Ascending aorta (tissue), 2 donors: ENCODE measurements around the gene KRABD2.
A peak's percentile ranks its signal among the peaks of the same experiment; 100 is the strongest.

ENCODE experiments used
- DNase-seq, 2 donors: peaks; one replicate each; pipeline ENCODE4 v3.0.0-alpha.2; 2019; ENCODE audit warnings: low spot score in 2 of 2
- H3K27ac ChIP-seq, 2 donors: fragments of 200-600 bp; sonication (generic); one replicate each; pipeline ENCODE4 v1.5.1; 2016 to 2017; ENCODE audit warnings: mild to moderate bottlenecking in 1 of 2
- H3K27me3 ChIP-seq: fragments of 200-600 bp; sonication (generic); one replicate; pipeline ENCODE4 v1.5.1; 2017
- H3K36me3 ChIP-seq, 2 donors: fragments of 200-600 bp; sonication (generic); one replicate each; pipeline ENCODE4 v1.5.1; 2016
- H3K4me1 ChIP-seq, 2 donors: fragments of 200-600 bp; sonication (generic); one replicate each; pipeline ENCODE4 v1.5.1; 2016 to 2017; ENCODE audit warnings: mild to moderate bottlenecking in 1 of 2
- H3K4me3 ChIP-seq, 2 donors: fragments of 200-600 bp; sonication (generic); one replicate each; pipeline ENCODE4 v1.5.1; 2016 to 2017; ENCODE audit warnings: mild to moderate bottlenecking in 1 of 2
- H3K9me3 ChIP-seq, 2 donors: fragments of 200-600 bp; sonication (generic); one replicate each; pipeline ENCODE4 v1.5.1; 2016
- intact Hi-C: fragments of 100-400 bp; cut with DNase I; formaldehyde crosslinking; loops from one replicate; pipeline ENCODE4 v1.15.1; 2023
- TF ChIP-seq, protein P1 (sequence below), 3 experiments: fragments of 200-600 bp in 2 of 3; fragments of 450-650 bp in 1 of 3; sonication (generic) in 2 of 3; IDR thresholded peaks; one replicate each; pipeline ENCODE4 v1.5.1; 2016 to 2019; ENCODE audit warnings: antibody characterized with exemption in 3 of 3, mild to moderate bottlenecking in 1 of 3, moderate library complexity in 1 of 3

The KRABD2 gene

GRCh38 chr17:8345951-8346665, 30.4 kb downstream of the KRABD2 start:
- DNase-seq: no peak
- Histone ChIP-seq H3K36me3 (no peaks in the 10 kb centered on the region), H3K9me3 (no peaks in the 10 kb centered on the region), H3K4me3 (no peak overlapping the region), H3K27ac (no peak overlapping the region), H3K4me1 (no peaks in the 10 kb centered on the region), H3K27me3 (no peaks in the 10 kb centered on the region)
- TF ChIP-seq, protein P1, sequence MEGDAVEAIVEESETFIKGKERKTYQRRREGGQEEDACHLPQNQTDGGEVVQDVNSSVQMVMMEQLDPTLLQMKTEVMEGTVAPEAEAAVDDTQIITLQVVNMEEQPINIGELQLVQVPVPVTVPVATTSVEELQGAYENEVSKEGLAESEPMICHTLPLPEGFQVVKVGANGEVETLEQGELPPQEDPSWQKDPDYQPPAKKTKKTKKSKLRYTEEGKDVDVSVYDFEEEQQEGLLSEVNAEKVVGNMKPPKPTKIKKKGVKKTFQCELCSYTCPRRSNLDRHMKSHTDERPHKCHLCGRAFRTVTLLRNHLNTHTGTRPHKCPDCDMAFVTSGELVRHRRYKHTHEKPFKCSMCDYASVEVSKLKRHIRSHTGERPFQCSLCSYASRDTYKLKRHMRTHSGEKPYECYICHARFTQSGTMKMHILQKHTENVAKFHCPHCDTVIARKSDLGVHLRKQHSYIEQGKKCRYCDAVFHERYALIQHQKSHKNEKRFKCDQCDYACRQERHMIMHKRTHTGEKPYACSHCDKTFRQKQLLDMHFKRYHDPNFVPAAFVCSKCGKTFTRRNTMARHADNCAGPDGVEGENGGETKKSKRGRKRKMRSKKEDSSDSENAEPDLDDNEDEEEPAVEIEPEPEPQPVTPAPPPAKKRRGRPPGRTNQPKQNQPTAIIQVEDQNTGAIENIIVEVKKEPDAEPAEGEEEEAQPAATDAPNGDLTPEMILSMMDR (IDR thresholded peaks at IDR 0.05): no peak
- intact Hi-C loops: no loop called here

GRCh38 chr17:8345052-8345690, 31.3 kb downstream of the KRABD2 start:
- intact Hi-C loops: no loop called here
- TF ChIP-seq, protein P1 (IDR thresholded peaks at IDR 0.05): no peak

GRCh38 chr17:8341456-8341855, 35.0 kb downstream of the KRABD2 start:
- H3K4me3 ChIP-seq: no peak overlapping the region
- TF ChIP-seq, protein P1 (IDR thresholded peaks at IDR 0.05): no peak
- H3K4me1 ChIP-seq: no peaks in the 10 kb centered on the region
- H3K27ac ChIP-seq: no peak overlapping the region
- no peak for DNase-seq
- no peaks in the 10 kb centered on the region for H3K27me3 ChIP-seq
- H3K36me3 ChIP-seq: no peaks in the 10 kb centered on the region
- intact Hi-C loops: no loop called here
- H3K9me3 ChIP-seq: no peaks in the 10 kb centered on the region

More at GRCh38 chr17:8345052-8345690, 31.3 kb downstream of the KRABD2 start:
- Histone ChIP-seq H3K4me3 (no peak overlapping the region), H3K36me3 (no peaks in the 10 kb centered on the region), H3K27me3 (no peaks in the 10 kb centered on the region), H3K27ac (no peak overlapping the region), H3K9me3 (no peaks in the 10 kb centered on the region), H3K4me1 (no peaks in the 10 kb centered on the region)
- DNase-seq: no peak

GRCh38 chr17:8339540-8339939, 37.0 kb downstream of the KRABD2 start, which contains the start of gene ODF4:
ODF4 (plus strand) TSS chr17:8339840; CDS start chr17:8340052, 212 bp downstream.
- no peak for DNase-seq
- no peaks in the 10 kb centered on the region for H3K4me1 ChIP-seq
- H3K9me3 ChIP-seq: no peaks in the 10 kb centered on the region
- intact Hi-C loops: no loop called here
- H3K4me3 ChIP-seq: peak within 1 kb of the TSS in 1 of 2 donors; percentile 53
- TF ChIP-seq, protein P1 (IDR thresholded peaks at IDR 0.05): no peak
- no peaks in the 10 kb centered on the region for H3K27me3 ChIP-seq
- H3K27ac ChIP-seq: no peak within 1 kb of the TSS
- H3K36me3 ChIP-seq: no peaks in the 10 kb centered on the region

DNA sequence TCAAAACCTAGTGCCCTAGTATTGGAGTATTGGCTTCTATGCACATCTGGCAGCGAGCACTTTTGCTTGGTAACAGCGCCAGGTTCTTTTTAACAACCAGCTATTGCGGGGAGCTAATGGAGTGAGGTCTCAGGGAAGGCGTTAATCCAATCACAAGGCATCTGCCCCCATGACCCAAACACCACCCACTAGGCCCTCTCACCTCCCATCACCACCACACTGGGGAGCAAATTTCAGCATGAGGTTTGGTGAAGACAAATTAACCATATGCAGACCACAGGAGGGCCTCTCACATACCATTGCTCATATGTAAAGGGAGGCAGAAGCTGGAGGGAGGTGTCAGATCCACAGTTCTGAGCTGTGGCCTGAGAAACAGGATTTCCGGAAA, 37.8 kb downstream of the KRABD2 start:
- Histone ChIP-seq H3K27ac (no peak overlapping the region), H3K4me1 (no peaks in the 10 kb centered on the region), H3K27me3 (no peaks in the 10 kb centered on the region), H3K9me3 (no peaks in the 10 kb centered on the region), H3K4me3 (peak overlapping the region in 1 of 2 donors; percentile 53), H3K36me3 (no peaks in the 10 kb centered on the region)
- no peak for DNase-seq
- TF ChIP-seq, protein P1 (IDR thresholded peaks at IDR 0.05): no peak
- intact Hi-C loops: no loop called here
